Measurements from ENCODE around the gene MYT1.

GRCh38 chr20:64242797-64243475 is 78.7 kb downstream of the MYT1 start:
- TF ChIP-seq ZBTB21 (CRISPR knock-in tag; IDR thresholded peaks at IDR 0.05; ENCODE audit: borderline replicate concordance) (no peak), CTCF (IDR thresholded peaks at IDR 0.05) (no peak), JUN (CRISPR knock-in tag; IDR thresholded peaks at IDR 0.05) (no peak), ZNF138 (CRISPR knock-in tag; conservative IDR thresholded peaks at IDR 0.05) (no peak)
